Measurements from ENCODE around the gene TNIK.

TNIK gene

GRCh38 chr3:171221104-171221503 is 239.1 kb downstream of the TNIK start:
- no peak for DNase-seq

GRCh38 chr3:171219258-171219657 is 240.9 kb downstream of the TNIK start:
- no peak for DNase-seq

GRCh38 chr3:171218069-171218468 is 242.1 kb downstream of the TNIK start:
- no peak for DNase-seq

- no peak for DNase-seq
These were observed 246.3 kb downstream of the TNIK start for GRCh38 chr3:171213907-171214306.

GRCh38 chr3:171213178-171213577 is 247.0 kb downstream of the TNIK start:
- DNase-seq: no peak

GRCh38 chr3:171212648-171213047 is 247.6 kb downstream of the TNIK start:
- no peak for DNase-seq

GRCh38 chr3:171206283-171206682 is 253.9 kb downstream of the TNIK start:
- DNase-seq: no peak

- no peak for DNase-seq
These were observed 255.3 kb downstream of the TNIK start for GRCh38 chr3:171204942-171205341.

GRCh38 chr3:171201825-171202224 is 258.4 kb downstream of the TNIK start:
- DNase-seq: no peak

GRCh38 chr3:171200750-171201088 is 259.5 kb downstream of the TNIK start:
- no peak for DNase-seq

- no peak for DNase-seq
These were observed 260.0 kb downstream of the TNIK start for GRCh38 chr3:171200052-171200749.

GRCh38 chr3:171199473-171199829 is 260.8 kb downstream of the TNIK start:
- DNase-seq: no peak

GRCh38 chr3:171198781-171199472 is 261.3 kb downstream of the TNIK start:
- DNase-seq: no peak

- no peak for DNase-seq
These were observed 264.5 kb downstream of the TNIK start for GRCh38 chr3:171195686-171196085.

- no peak for DNase-seq
These were observed 265.2 kb downstream of the TNIK start for GRCh38 chr3:171194965-171195364.

- DNase-seq: no peak
These were observed 266.5 kb downstream of the TNIK start for GRCh38 chr3:171193693-171194092.

- no peak for DNase-seq
These were observed 267.9 kb downstream of the TNIK start for GRCh38 chr3:171192176-171192854.

GRCh38 chr3:171190668-171191067 is 269.5 kb downstream of the TNIK start:
- no peak for DNase-seq

- no peak for DNase-seq
These were observed 270.7 kb downstream of the TNIK start for GRCh38 chr3:171189394-171190080.

GRCh38 chr3:171187706-171188290 is 272.4 kb downstream of the TNIK start:
- no peak for DNase-seq

GRCh38 chr3:171186817-171187500 is 273.2 kb downstream of the TNIK start:
- DNase-seq: no peak

GRCh38 chr3:171186383-171186782 is 273.8 kb downstream of the TNIK start:
- no peak for DNase-seq

GRCh38 chr3:171185959-171186358 is 274.2 kb downstream of the TNIK start:
- DNase-seq: no peak

Measured in T-helper 9 cell (primary cell).